ENCODE measurements around the gene TMEM256. TPM values are rescaled to one million over a fixed set of nuclear protein-coding genes. Genes with fewer than 3 reads are reported as not detected.
A peak's percentile ranks its signal among the peaks of the same experiment; 100 is the strongest.

Gene TMEM256
- total and polyA plus RNA-seq, 2 of the 8 experiments (the other 6 are each of a cell fraction or from before 2014, with no cell fraction given) = 97.0 to 350 TPM

GRCh38 chr17:7436556-7437368 is 32.9 kb upstream of the TMEM256 start (continued):
- TF ChIP-seq SP4 (IDR thresholded peaks at IDR 0.05; ENCODE audit: low read length) = no peak
- TF ChIP-seq NRF1 (IDR thresholded peaks at IDR 0.05; ENCODE audit: low read depth, low read length) = no peak
- no peak; the same call in 1 of the 2 replicates for TF ChIP-seq RFX5 (IDR thresholded peaks at IDR 0.05; ENCODE audit: borderline replicate concordance, low read depth, low read length)
- no peak for TF ChIP-seq SIX5 (IDR thresholded peaks at IDR 0.05; ENCODE audit: low read depth, low read length)
- no peak for TF ChIP-seq NANOG (IDR thresholded peaks at IDR 0.05; ENCODE audit: insufficient read depth, low read depth, low read length, poor library complexity, severe bottlenecking)
- TF ChIP-seq BRCA1 (IDR thresholded peaks at IDR 0.05; ENCODE audit: low read depth, low read length) = no peak
- peak; percentile 49 for TF ChIP-seq TBP (IDR thresholded peaks at IDR 0.05; ENCODE audit: low read depth, low read length)
- TF ChIP-seq RBBP5 (IDR thresholded peaks at IDR 0.05; ENCODE audit: borderline replicate concordance, low read depth, low read length) = peak; percentile 62; the same call in 1 of the 2 replicates
- TF ChIP-seq SUZ12 (IDR thresholded peaks at IDR 0.05; ENCODE audit: low read length) = no peak
- no peak for TF ChIP-seq ATF3 (IDR thresholded peaks at IDR 0.05; ENCODE audit: insufficient read depth, low read depth, low read length)
- TF ChIP-seq CBX5 (IDR thresholded peaks at IDR 0.05; ENCODE audit: low read depth, low read length) = no peak
- TF ChIP-seq CEBPB (IDR thresholded peaks at IDR 0.05; ENCODE audit: low read depth, low read length) = 0 out of 2 replicates have a peak, but pooled peaks have one; percentile 13
- no peak for TF ChIP-seq EZH2 (IDR thresholded peaks at IDR 0.05; ENCODE audit: low read depth, low read length, severe bottlenecking)
- TF ChIP-seq SRF (IDR thresholded peaks at IDR 0.05; ENCODE audit: low read depth, low read length) = no peak
- no peak for TF ChIP-seq ZNF274 (IDR thresholded peaks at IDR 0.05; ENCODE audit: borderline replicate concordance, extremely low read depth, low read length)
- TF ChIP-seq TCF12 (IDR thresholded peaks at IDR 0.05; ENCODE audit: low read depth, low read length) = peak; percentile 59; the same call in 1 of the 2 replicates
- TF ChIP-seq ASH2L (IDR thresholded peaks at IDR 0.05; ENCODE audit: low read length) = no peak
- peak; percentile 58 for TF ChIP-seq E2F6 (IDR thresholded peaks at IDR 0.05)
- no peak for TF ChIP-seq MAFK (IDR thresholded peaks at IDR 0.05; ENCODE audit: low read depth, low read length)
- TF ChIP-seq GTF2F1 (IDR thresholded peaks at IDR 0.05; ENCODE audit: borderline replicate concordance, low read depth, low read length) = no peak
- no peak for TF ChIP-seq FOSL1 (IDR thresholded peaks at IDR 0.05; ENCODE audit: insufficient read depth, low read depth, low read length)

Measured in H1 (cell line).